Epithelial cell of esophagus (primary cell): ENCODE measurements around the gene APBA1.

Experiments
- DNase-seq: peaks from one replicate; pipeline ENCODE4 v3.0.0; 2010; ENCODE audit warnings: low read depth
- H3K4me3 ChIP-seq: 2 replicates; pipeline ENCODE4 v1.5.1; 2011; ENCODE audit warnings: mild to moderate bottlenecking, low read length, control low read depth
- TF ChIP-seq, protein P1 (sequence below): IDR thresholded peaks from 2 replicates; pipeline ENCODE4 v1.5.1; 2011; ENCODE audit warnings: low read depth, mild to moderate bottlenecking, low read length, control low read depth, inconsistent platforms; ENCODE audit not compliant: insufficient read depth; ENCODE audit errors: missing control alignments

The APBA1 gene

GRCh38 chr9:69646810-69647209, 25.4 kb downstream of the APBA1 start:
- TF ChIP-seq, protein P1, sequence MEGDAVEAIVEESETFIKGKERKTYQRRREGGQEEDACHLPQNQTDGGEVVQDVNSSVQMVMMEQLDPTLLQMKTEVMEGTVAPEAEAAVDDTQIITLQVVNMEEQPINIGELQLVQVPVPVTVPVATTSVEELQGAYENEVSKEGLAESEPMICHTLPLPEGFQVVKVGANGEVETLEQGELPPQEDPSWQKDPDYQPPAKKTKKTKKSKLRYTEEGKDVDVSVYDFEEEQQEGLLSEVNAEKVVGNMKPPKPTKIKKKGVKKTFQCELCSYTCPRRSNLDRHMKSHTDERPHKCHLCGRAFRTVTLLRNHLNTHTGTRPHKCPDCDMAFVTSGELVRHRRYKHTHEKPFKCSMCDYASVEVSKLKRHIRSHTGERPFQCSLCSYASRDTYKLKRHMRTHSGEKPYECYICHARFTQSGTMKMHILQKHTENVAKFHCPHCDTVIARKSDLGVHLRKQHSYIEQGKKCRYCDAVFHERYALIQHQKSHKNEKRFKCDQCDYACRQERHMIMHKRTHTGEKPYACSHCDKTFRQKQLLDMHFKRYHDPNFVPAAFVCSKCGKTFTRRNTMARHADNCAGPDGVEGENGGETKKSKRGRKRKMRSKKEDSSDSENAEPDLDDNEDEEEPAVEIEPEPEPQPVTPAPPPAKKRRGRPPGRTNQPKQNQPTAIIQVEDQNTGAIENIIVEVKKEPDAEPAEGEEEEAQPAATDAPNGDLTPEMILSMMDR, result no peak
- no peak for DNase-seq
- no peak overlapping the region for H3K4me3 ChIP-seq

DNA sequence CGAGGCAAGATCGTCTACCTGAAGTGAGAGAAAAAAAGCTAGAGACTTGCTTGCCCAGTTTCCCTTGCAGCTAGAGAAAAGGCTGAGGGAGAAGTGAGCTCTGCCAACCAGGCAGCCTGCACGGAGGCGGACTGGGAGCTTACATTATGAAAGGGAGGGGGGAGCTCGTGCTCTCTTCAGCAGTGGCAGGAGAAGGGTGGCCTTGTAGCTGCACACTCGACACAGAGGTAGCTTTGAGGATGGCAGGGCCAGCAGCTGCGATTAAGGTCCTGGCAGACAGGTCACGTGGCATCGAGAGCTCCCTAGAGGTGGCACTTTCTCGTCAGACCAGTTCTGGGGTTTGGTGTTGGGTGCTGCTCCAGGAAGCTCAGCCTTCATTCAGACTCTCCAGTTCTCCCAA, 26.7 kb downstream of the APBA1 start:
- DNase-seq, result peak; percentile 75
- TF ChIP-seq, protein P1, result no peak
- H3K4me3 ChIP-seq, result peak overlapping the region; percentile 9

DNA sequence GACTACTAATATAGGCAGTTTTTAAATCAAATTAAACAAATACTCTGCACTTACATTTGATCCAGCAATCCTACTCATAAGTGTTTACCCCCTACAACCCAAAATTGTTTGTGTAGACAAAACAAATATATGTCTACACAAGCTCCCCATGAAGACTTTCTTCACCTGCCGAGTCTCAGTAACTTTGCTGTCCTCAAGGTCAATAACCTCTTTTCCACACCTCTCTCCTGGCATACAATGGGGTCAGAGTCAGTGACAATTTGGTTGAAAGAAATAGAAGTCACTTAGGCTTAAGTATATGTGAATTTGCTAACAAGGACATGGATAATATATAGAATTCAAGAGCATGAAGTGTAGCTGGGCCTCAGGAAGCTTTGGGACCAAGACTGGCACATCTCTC, 29.1 kb downstream of the APBA1 start:
- H3K4me3 ChIP-seq, result no peak overlapping the region
- TF ChIP-seq, protein P1, result no peak
- DNase-seq, result no peak

- H3K4me3 ChIP-seq, result no peak overlapping the region
- peak; percentile 83 for DNase-seq
- TF ChIP-seq, protein P1, result no peak
These were observed 34.4 kb downstream of the APBA1 start for GRCh38 chr9:69637817-69638200.

GRCh38 chr9:69637193-69637816, 34.9 kb downstream of the APBA1 start:
- no peak overlapping the region for H3K4me3 ChIP-seq
- DNase-seq, result no peak
- TF ChIP-seq, protein P1, result no peak

DNA sequence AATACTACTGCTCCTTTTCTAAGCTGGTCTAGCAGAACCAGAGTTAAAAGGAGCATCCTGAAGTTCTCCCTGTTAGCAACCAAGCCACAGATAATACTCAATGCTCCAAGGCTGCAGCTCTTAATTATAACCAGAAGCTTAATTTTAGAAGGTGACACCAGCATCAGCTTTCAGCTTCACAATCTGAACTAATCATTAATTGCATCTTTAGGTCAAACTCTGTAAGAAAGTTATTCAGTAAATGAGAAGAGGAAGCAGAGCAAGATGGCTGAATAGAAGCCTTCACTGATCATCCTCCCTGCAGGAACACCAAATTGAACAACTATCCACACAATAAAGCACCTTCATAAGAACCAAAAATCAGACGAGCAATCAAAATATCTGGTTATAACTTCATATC, 38.5 kb downstream of the APBA1 start:
- DNase-seq, result no peak
- no peak overlapping the region for H3K4me3 ChIP-seq

More for the DNA sequence above, 38.5 kb downstream of the APBA1 start:
- TF ChIP-seq, protein P1, result no peak
